Panc1 (cell line): Measurements from ENCODE around the gene CAMSAP3. TPM values are rescaled to one million over a fixed set of nuclear protein-coding genes. Genes with fewer than 3 reads are reported as not detected.

Experiments used
- ATAC-seq: fragments of 200-7000 bp; cut with Tn5 transposase; 2 replicates; pipeline ENCODE4 v1.9.1; 2020; ENCODE audit warnings: mild to moderate bottlenecking, moderate library complexity
- BruUV-seq: library from RNA; stranded (reverse); fragments of 400-500 nt; replicated peaks from 2 replicates; lab custom pipeline; 2021; lab: Mats Ljungman, UMichigan
- CTCF ChIA-PET: fragments of 300-600 bp; sonication (Branson Sonifier 250); formaldehyde crosslinking; loops from one replicate; lab custom pipeline; 2022; ENCODE audit warnings: antibody characterized with exemption; lab: Charles Lee
- POLR2A ChIA-PET: fragments of 300-600 bp; sonication (Branson Sonifier 250); formaldehyde crosslinking; loops from one replicate; lab custom pipeline; 2022; ENCODE audit warnings: antibody characterized with exemption; lab: Charles Lee
- DNase-seq: peaks from one replicate; pipeline ENCODE4 v3.0.0-alpha.2; 2010; ENCODE audit warnings: low read depth, low spot score
- H3K27ac ChIP-seq: 2 replicates; pipeline ENCODE4 v1.5.1; 2011; ENCODE audit warnings: mild to moderate bottlenecking, low read length, inconsistent platforms
- H3K27me3 ChIP-seq: fragments of 200-500 bp; sonication (Bioruptor generic); 2 replicates; pipeline ENCODE4 v1.6.0; 2014; ENCODE audit warnings: low read length, inconsistent platforms; ENCODE audit not compliant: control insufficient read depth, insufficient read depth
- H3K36me3 ChIP-seq: fragments of 200-500 bp; sonication (Bioruptor generic); 2 replicates; pipeline ENCODE4 v1.5.1; 2014; ENCODE audit warnings: inconsistent platforms, mild to moderate bottlenecking, low read length, moderate library complexity; ENCODE audit not compliant: control insufficient read depth, insufficient read depth
- H3K4me1 ChIP-seq: 2 replicates; pipeline ENCODE4 v1.5.1; 2011; ENCODE audit warnings: inconsistent platforms, mild to moderate bottlenecking, low read length, moderate library complexity; ENCODE audit not compliant: control insufficient read depth, insufficient read depth
- H3K4me3 ChIP-seq, 2 experiments: 2 replicates each; pipeline ENCODE4 v1.5.1; 2011 to 2012; ENCODE audit warnings: low read depth in 2 of 2, low read length in 2 of 2, mild to moderate bottlenecking in 2 of 2, inconsistent platforms in 1 of 2, moderate library complexity in 1 of 2
- H3K9me3 ChIP-seq: fragments of 200-500 bp; sonication (Bioruptor generic); 2 replicates; pipeline ENCODE4 v1.5.1; 2014; ENCODE audit warnings: low read depth, mild to moderate bottlenecking, inconsistent platforms, low read length, moderate library complexity; ENCODE audit not compliant: control insufficient read depth, insufficient read depth
- POLR2AphosphoS5 ChIP-seq: IDR thresholded peaks from 2 replicates; pipeline ENCODE4 v1.6.1; 2012; ENCODE audit warnings: mild to moderate bottlenecking, low read depth, low read length, moderate library complexity
- SIN3A ChIP-seq: IDR thresholded peaks from 2 replicates; pipeline ENCODE4 v1.6.1; 2012; ENCODE audit warnings: low read depth, mild to moderate bottlenecking, low read length, moderate library complexity, borderline replicate concordance; ENCODE audit not compliant: insufficient read depth
- TCF7L2 ChIP-seq: IDR thresholded peaks from 2 replicates; pipeline ENCODE4 v1.6.1; 2011; ENCODE audit warnings: mild to moderate bottlenecking, low read depth, low read length, inconsistent platforms
- in situ Hi-C: cut with HindIII; loops from 2 replicates; pipeline ENCODE4 v1.10.0; 2016; ENCODE audit warnings: low sequenced_read_pairs, low pct_unique_long_range_greater_than_20kb
- intact Hi-C: fragments of 100-400 bp; cut with micrococcal nuclease; formaldehyde crosslinking; loops from one replicate; pipeline ENCODE4 v1.10.0; 2022; ENCODE audit not compliant: unreplicated experiment
- total RNA-seq: library from RNA; stranded (reverse); gene quantifications from one replicate; pipeline ENCODE4 v1.2.1, GENCODE V29; 2021; ENCODE audit not compliant: unreplicated experiment
- TF ChIP-seq, protein P1 (sequence below), 2 experiments: IDR thresholded peaks; 2 replicates each; pipeline ENCODE4 v1.6.1; 2011 to 2012; ENCODE audit warnings: low read depth in 2 of 2, control low read depth in 1 of 2, low read length in 1 of 2, mild to moderate bottlenecking in 1 of 2, moderate library complexity in 1 of 2; ENCODE audit not compliant: insufficient read depth in 1 of 2
- TF ChIP-seq, protein P2 (sequence below): fragments of 450-650 bp; IDR thresholded peaks from 2 replicates; pipeline ENCODE4 v1.5.1; 2017; ENCODE audit warnings: mild to moderate bottlenecking

The CAMSAP3 gene
- total RNA-seq, 1 experiment from 2014 or later, result 1.7 TPM

DNA sequence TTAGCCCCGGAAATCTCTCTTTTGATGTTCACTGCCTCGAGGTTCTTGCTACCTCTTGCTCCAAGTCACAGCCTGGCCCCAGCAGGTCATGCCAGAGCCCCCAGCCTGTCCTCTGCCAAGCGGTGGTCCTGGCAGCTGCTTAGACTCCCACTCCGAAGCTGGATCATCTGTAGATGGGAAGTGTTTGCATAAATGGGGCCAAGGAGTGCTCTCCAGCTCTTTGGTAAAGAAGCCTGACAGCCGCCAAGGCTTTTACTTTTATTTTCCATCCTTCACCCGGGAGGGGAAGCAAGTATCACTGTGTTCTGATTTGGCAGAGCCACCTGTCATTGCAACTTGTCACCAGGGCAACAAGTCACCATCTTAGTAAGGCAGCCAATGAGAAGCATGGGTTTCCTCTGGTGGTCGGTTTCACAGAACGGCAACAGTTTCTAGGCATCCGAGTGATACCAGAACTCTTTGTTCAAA, 62.6 kb downstream of the CAMSAP3 start:
- H3K27ac ChIP-seq, result no peak overlapping the region
- ChIA-PET CTCF (interaction anchor here (0.6 kb wide), 2 partner anchors 10 to 141 kb away, joined by 3 to 11 read pairs; no protein-coding TSS in a partner anchor), POLR2A (interaction anchor here (0.6 kb wide), 1 partner anchor 428 kb away, joined by 5 read pairs; no protein-coding TSS in a partner anchor)
- H3K27me3 ChIP-seq, result no peaks in the 10 kb centered on the region
- no peaks in the 10 kb centered on the region for H3K9me3 ChIP-seq
- no peaks in the 10 kb centered on the region for H3K36me3 ChIP-seq
- TF ChIP-seq, protein P1, sequence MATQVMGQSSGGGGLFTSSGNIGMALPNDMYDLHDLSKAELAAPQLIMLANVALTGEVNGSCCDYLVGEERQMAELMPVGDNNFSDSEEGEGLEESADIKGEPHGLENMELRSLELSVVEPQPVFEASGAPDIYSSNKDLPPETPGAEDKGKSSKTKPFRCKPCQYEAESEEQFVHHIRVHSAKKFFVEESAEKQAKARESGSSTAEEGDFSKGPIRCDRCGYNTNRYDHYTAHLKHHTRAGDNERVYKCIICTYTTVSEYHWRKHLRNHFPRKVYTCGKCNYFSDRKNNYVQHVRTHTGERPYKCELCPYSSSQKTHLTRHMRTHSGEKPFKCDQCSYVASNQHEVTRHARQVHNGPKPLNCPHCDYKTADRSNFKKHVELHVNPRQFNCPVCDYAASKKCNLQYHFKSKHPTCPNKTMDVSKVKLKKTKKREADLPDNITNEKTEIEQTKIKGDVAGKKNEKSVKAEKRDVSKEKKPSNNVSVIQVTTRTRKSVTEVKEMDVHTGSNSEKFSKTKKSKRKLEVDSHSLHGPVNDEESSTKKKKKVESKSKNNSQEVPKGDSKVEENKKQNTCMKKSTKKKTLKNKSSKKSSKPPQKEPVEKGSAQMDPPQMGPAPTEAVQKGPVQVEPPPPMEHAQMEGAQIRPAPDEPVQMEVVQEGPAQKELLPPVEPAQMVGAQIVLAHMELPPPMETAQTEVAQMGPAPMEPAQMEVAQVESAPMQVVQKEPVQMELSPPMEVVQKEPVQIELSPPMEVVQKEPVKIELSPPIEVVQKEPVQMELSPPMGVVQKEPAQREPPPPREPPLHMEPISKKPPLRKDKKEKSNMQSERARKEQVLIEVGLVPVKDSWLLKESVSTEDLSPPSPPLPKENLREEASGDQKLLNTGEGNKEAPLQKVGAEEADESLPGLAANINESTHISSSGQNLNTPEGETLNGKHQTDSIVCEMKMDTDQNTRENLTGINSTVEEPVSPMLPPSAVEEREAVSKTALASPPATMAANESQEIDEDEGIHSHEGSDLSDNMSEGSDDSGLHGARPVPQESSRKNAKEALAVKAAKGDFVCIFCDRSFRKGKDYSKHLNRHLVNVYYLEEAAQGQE (IDR thresholded peaks at IDR 0.05; ENCODE audit: insufficient read depth in 1 of 2, low read depth in 2 of 2, low read length in 1 of 2), result no peak
- TF ChIP-seq POLR2AphosphoS5 (no peak), TCF7L2 (no peak)
- no peak for DNase-seq
- ATAC-seq, result no peak
- no TSS peak for BruUV-seq
- H3K4me3 ChIP-seq, result no peak overlapping the region
- H3K4me1 ChIP-seq, result no peaks in the 10 kb centered on the region
- intact Hi-C loops (no loop called here), in situ Hi-C loops (no loop called here)

DNA sequence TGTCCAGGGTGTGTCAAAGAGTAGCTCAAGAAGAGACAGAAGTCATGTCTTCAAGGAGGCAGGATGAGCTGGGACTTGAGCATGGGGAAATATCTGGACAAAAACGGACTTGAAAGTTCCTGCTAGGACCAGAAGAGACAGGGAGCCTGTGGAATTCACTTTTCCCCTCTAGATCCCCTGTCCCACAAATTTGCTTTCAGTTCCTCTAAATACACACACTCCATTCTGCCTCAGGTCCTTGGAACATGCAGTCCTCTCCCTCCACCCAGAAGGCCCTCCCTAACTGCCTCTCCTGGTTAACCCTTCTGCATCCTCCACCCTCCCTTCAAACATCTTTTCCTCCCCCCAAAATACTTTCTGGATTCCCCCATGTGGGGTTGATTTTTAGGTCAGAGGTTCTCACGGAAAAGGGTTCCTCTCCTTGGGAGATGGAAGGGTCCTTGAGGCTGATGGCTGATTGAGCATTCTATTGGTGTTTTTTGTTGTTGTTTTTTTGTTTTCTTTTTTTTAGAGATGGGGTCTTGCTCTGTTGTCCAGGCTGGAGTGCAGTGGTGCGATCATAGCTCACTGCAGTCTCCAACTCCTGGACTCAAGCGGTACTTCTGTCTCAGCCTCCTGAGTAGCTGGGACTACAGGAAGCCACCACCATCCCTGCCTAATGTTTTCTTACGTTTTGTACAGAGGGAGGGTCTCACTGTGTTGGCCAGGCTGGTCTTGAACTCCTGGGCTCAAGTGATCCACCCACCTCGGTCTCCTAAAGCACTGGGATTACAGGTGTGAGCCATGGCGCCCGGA, 66.3 kb downstream of the CAMSAP3 start:
- CTCF ChIA-PET, result no interaction called here
- DNase-seq, result no peak
- Histone ChIP-seq H3K9me3 (no peaks in the 10 kb centered on the region), H3K36me3 (no peaks in the 10 kb centered on the region), H3K4me1 (no peaks in the 10 kb centered on the region), H3K27ac (no peak overlapping the region), H3K4me3 (no peak overlapping the region), H3K27me3 (no peaks in the 10 kb centered on the region)
- no peak for ATAC-seq
- intact Hi-C loops, result no loop called here
- POLR2A ChIA-PET, result no interaction called here
- in situ Hi-C loops, result no loop called here
- TF ChIP-seq SIN3A (no peak), POLR2AphosphoS5 (no peak), TCF7L2 (no peak)
- TF ChIP-seq, protein P2, sequence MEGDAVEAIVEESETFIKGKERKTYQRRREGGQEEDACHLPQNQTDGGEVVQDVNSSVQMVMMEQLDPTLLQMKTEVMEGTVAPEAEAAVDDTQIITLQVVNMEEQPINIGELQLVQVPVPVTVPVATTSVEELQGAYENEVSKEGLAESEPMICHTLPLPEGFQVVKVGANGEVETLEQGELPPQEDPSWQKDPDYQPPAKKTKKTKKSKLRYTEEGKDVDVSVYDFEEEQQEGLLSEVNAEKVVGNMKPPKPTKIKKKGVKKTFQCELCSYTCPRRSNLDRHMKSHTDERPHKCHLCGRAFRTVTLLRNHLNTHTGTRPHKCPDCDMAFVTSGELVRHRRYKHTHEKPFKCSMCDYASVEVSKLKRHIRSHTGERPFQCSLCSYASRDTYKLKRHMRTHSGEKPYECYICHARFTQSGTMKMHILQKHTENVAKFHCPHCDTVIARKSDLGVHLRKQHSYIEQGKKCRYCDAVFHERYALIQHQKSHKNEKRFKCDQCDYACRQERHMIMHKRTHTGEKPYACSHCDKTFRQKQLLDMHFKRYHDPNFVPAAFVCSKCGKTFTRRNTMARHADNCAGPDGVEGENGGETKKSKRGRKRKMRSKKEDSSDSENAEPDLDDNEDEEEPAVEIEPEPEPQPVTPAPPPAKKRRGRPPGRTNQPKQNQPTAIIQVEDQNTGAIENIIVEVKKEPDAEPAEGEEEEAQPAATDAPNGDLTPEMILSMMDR, result no peak
- TF ChIP-seq, protein P1 (IDR thresholded peaks at IDR 0.05; ENCODE audit: insufficient read depth in 1 of 2, low read depth in 2 of 2, low read length in 1 of 2), result no peak
- BruUV-seq, result no TSS peak
